Raji (cell line): ENCODE results near the gene SLC25A11.

ENCODE experiments used
- POLR2A ChIP-seq: IDR thresholded peaks from 2 replicates; pipeline ENCODE4 v1.6.1; 2011; ENCODE audit warnings: low read depth, low read length, control low read depth; ENCODE audit not compliant: insufficient read depth

SLC25A11 gene

GRCh38 chr17:4908711-4909496 is 30.9 kb downstream of the SLC25A11 start:
- TF ChIP-seq POLR2A, result no peak

- no peak for TF ChIP-seq POLR2A
Observed at GRCh38 chr17:4908301-4908700, 31.5 kb downstream of the SLC25A11 start.

- no peak for TF ChIP-seq POLR2A
Observed at GRCh38 chr17:4903051-4903818, 36.6 kb downstream of the SLC25A11 start, which contains the start of gene CHRNE. Gene CHRNE, minus strand, starts transcription at chr17:4903098. Its CDS starts 35 bp downstream, at chr17:4903063.

GRCh38 chr17:4902540-4902939 is 37.3 kb downstream of the SLC25A11 start:
- no peak for TF ChIP-seq POLR2A

GRCh38 chr17:4901648-4902344 is 38.0 kb downstream of the SLC25A11 start:
- no peak for TF ChIP-seq POLR2A

GRCh38 chr17:4901108-4901647 is 38.7 kb downstream of the SLC25A11 start:
- TF ChIP-seq POLR2A, result no peak

GRCh38 chr17:4900231-4901107 is 39.4 kb downstream of the SLC25A11 start:
- TF ChIP-seq POLR2A, result no peak

GRCh38 chr17:4899341-4900230 is 40.3 kb downstream of the SLC25A11 start, which contains the start of gene C17orf107:
Gene C17orf107, plus strand, starts transcription at chr17:4899536. Its CDS starts 227 bp downstream, at chr17:4899763.
- no peak for TF ChIP-seq POLR2A

GRCh38 chr17:4898927-4899326 is 40.9 kb downstream of the SLC25A11 start:
- no peak for TF ChIP-seq POLR2A

GRCh38 chr17:4898351-4898750 is 41.5 kb downstream of the SLC25A11 start:
- TF ChIP-seq POLR2A, result no peak

GRCh38 chr17:4897785-4898184 is 42.1 kb downstream of the SLC25A11 start:
- no peak for TF ChIP-seq POLR2A

- TF ChIP-seq POLR2A, result no peak
Observed at GRCh38 chr17:4897198-4897687, 42.6 kb downstream of the SLC25A11 start.
